HepG2 (cell line): ENCODE results near the gene CCDC158. TPM values are rescaled to one million over a fixed set of nuclear protein-coding genes. Genes with fewer than 3 reads are reported as not detected.

Experiments
- ATAC-seq: fragments of 200-7000 bp; cut with Tn5 transposase; 3 replicates; pipeline ENCODE4 v1.9.1; 2020; ENCODE audit warnings: mild to moderate bottlenecking, moderate library complexity
- BruUV-seq: library from RNA; stranded (reverse); fragments of 400-500 nt; replicated peaks from 2 replicates; lab custom pipeline; 2021; lab: Mats Ljungman, UMichigan
- CTCF ChIA-PET: fragments of 300-600 bp; formaldehyde crosslinking; extraction: SDS; loops from one replicate; lab custom pipeline; 2021; ENCODE audit warnings: low total read pairs, inconsistent platforms, low intra/inter-chr PET ratio; lab: Yijun Ruan, JAX
- POLR2A ChIA-PET: fragments of 350-600 bp; sonication (Branson Sonifier 250); formaldehyde crosslinking; loops from one replicate; lab custom pipeline; 2020; ENCODE audit warnings: antibody characterized with exemption, inconsistent platforms; lab: Yijun Ruan, JAX
- DNase-seq: peaks from one replicate; pipeline ENCODE4 v3.0.0-alpha.2; 2015; ENCODE audit warnings: low spot score
- FAIRE-seq: peaks from 3 replicates; lab custom pipeline; 2011; peaks lifted over from hg19 to GRCh38; lab: Jason Lieb, UNC
- H2AFZ ChIP-seq: one replicate; pipeline ENCODE4 v1.6.1; 2011; ENCODE audit warnings: low read length, inconsistent platforms
- H3K27ac ChIP-seq: fragments of 300-600 bp; 3 replicates; pipeline ENCODE4 v1.8.0; 2011; ENCODE audit warnings: mixed run types, mild to moderate bottlenecking, mixed read lengths, low read length, inconsistent platforms; ENCODE audit not compliant: insufficient read depth; ENCODE audit errors: extremely low read length
- H3K27me3 ChIP-seq, 2 experiments: fragments of 200-600 bp in 1 of 2; 2 replicates in 1 of 2; 3 replicates in 1 of 2; pipeline versions ENCODE4 v1.6.0 to v1.8.0; 2011; ENCODE audit warnings: low read length in 2 of 2, mild to moderate bottlenecking in 2 of 2, moderate library complexity in 2 of 2, inconsistent platforms in 1 of 2; ENCODE audit not compliant: insufficient read depth in 2 of 2, control insufficient read depth in 1 of 2
- H3K36me3 ChIP-seq, 2 experiments: fragments of 200-600 bp in 1 of 2; replicated peaks in 1 of 2; 2 replicates in 1 of 2; 3 replicates in 1 of 2; pipeline versions ENCODE4 v1.5.1 to v1.8.0; 2011; ENCODE audit warnings: low read length in 2 of 2, inconsistent platforms in 1 of 2; ENCODE audit not compliant: insufficient read depth in 2 of 2, control insufficient read depth in 1 of 2
- H3K4me1 ChIP-seq: 2 replicates; pipeline ENCODE4 v1.5.1; 2012; ENCODE audit warnings: low read length, inconsistent platforms; ENCODE audit not compliant: insufficient read depth
- H3K4me2 ChIP-seq: 2 replicates; pipeline ENCODE4 v1.6.0; 2011; ENCODE audit warnings: low read depth, low read length, inconsistent platforms
- H3K4me3 ChIP-seq, 3 experiments: fragments of 200-600 bp in 1 of 3; sonication (generic), shearing (Covaris generic) in 1 of 3; replicated peaks in 1 of 3; 2 replicates each; pipeline ENCODE4 v1.5.1; 2011 to 2016; ENCODE audit warnings: low read length in 3 of 3, inconsistent platforms in 2 of 3, low read depth in 2 of 3, mild to moderate bottlenecking in 2 of 3, control low read depth in 1 of 3, mixed read lengths in 1 of 3; ENCODE audit not compliant: insufficient read depth in 1 of 3
- H3K79me2 ChIP-seq: one replicate; pipeline ENCODE4 v1.6.1; 2011; ENCODE audit warnings: low read length, inconsistent platforms; ENCODE audit not compliant: insufficient read depth
- H3K9ac ChIP-seq: 2 replicates; pipeline ENCODE4 v1.6.0; 2011; ENCODE audit warnings: mild to moderate bottlenecking, low read depth, low read length, inconsistent platforms; ENCODE audit not compliant: insufficient read depth
- H3K9me3 ChIP-seq: 2 replicates; pipeline ENCODE4 v1.5.1; 2012; ENCODE audit warnings: mild to moderate bottlenecking, low read length
- H4K20me1 ChIP-seq: 2 replicates; pipeline ENCODE4 v1.6.0; 2011; ENCODE audit warnings: inconsistent platforms, mild to moderate bottlenecking, low read length, moderate library complexity; ENCODE audit not compliant: insufficient read depth
- AKNA ChIP-seq: sonication (generic); formaldehyde crosslinking; IDR thresholded peaks from 2 replicates; pipeline ENCODE4 v1.4.0; 2020; ENCODE audit warnings: missing genetic modification reagents, borderline replicate concordance
- ARNT2 ChIP-seq: sonication (generic); formaldehyde crosslinking; IDR thresholded peaks from 2 replicates; pipeline ENCODE4 v1.8.0; 2022; ENCODE audit warnings: mild to moderate bottlenecking, low read depth, missing genetic modification reagents, moderate library complexity
- CHCHD3 ChIP-seq: sonication (generic); formaldehyde crosslinking; IDR thresholded peaks from 2 replicates; pipeline ENCODE4 v1.8.0; 2022; ENCODE audit warnings: mild to moderate bottlenecking, missing genetic modification reagents, moderate library complexity
- DDIT3 ChIP-seq: sonication (generic); formaldehyde crosslinking; IDR thresholded peaks from 2 replicates; pipeline ENCODE4 v1.4.0; 2020; ENCODE audit warnings: mild to moderate bottlenecking, missing genetic modification reagents
- DR1 ChIP-seq: sonication (generic); formaldehyde crosslinking; IDR thresholded peaks from 2 replicates; pipeline ENCODE4 v1.8.0; 2021; ENCODE audit warnings: mild to moderate bottlenecking, missing genetic modification reagents, inconsistent platforms
- MTF1 ChIP-seq: sonication (generic); formaldehyde crosslinking; IDR thresholded peaks from 2 replicates; pipeline ENCODE4 v1.5.0; 2020; ENCODE audit warnings: missing genetic modification reagents
- ZBTB7A ChIP-seq: sonication (generic); formaldehyde crosslinking; IDR thresholded peaks from 2 replicates; pipeline ENCODE4 v1.8.0; 2022; ENCODE audit warnings: mild to moderate bottlenecking, missing genetic modification reagents
- ZNF18 ChIP-seq: sonication (generic); formaldehyde crosslinking; IDR thresholded peaks from 2 replicates; pipeline ENCODE4 v1.8.0; 2022; ENCODE audit warnings: mild to moderate bottlenecking, missing genetic modification reagents; ENCODE audit not compliant: insufficient replicate concordance
- ZNF367 ChIP-seq: sonication (generic); formaldehyde crosslinking; IDR thresholded peaks from 2 replicates; pipeline ENCODE4 v1.4.0; 2020; ENCODE audit warnings: missing genetic modification reagents, borderline replicate concordance
- ZNF644 ChIP-seq: IDR thresholded peaks from 2 replicates; pipeline ENCODE4 v1.6.1; 2016; ENCODE audit warnings: low read depth
- ZNF773 ChIP-seq: sonication (generic); formaldehyde crosslinking; IDR thresholded peaks from 2 replicates; pipeline ENCODE4 v1.4.0; 2020; ENCODE audit warnings: missing genetic modification reagents, borderline replicate concordance
- WGBS: methylation state at CpG from one replicate; pipeline ENCODE4 v1.1.6; 2017; ENCODE audit warnings: low lambda C conversion rate; 5-methylcytosine and 5-hydroxymethylcytosine counted together
- in situ Hi-C: cut with HindIII; loops from 2 replicates; pipeline ENCODE4 v1.10.0; 2017; ENCODE audit warnings: low pct_unique_long_range_greater_than_20kb; ENCODE audit not compliant: extremely low pct_ligation_motif_present
- intact Hi-C: fragments of 100-400 bp; cut with micrococcal nuclease; formaldehyde crosslinking; loops from one replicate; pipeline ENCODE4 v1.10.0; 2022; ENCODE audit not compliant: unreplicated experiment
- polyA plus RNA-seq, 8 experiments: library from polyadenylated mRNA; depleted of rRNA in 3 of 8; stranded (reverse) in 7 of 8; unstranded in 1 of 8; fragments of >200 nt; fragmentation: Illumina TruSeq in 4 of 8; extraction: Trizol in 4 of 8; gene quantifications; 2 replicates each; pipeline versions ENCODE4 v1.2.1 to v1.2.3, GENCODE V29; 2011 to 2016; ENCODE audit warnings: low read depth in 4 of 8, missing spikeins in 1 of 8, mixed read lengths in 1 of 8; ENCODE audit not compliant: insufficient read depth in 1 of 8
- total RNA-seq, 5 experiments: library from RNA; depleted of rRNA; stranded (reverse); fragments of >200 nt; fragmentation: Illumina TruSeq; extraction: Trizol; gene quantifications; 2 replicates each; pipeline ENCODE4 v1.2.3, GENCODE V29; 2016; ENCODE audit warnings: low read depth in 1 of 5

Gene CCDC158
- total and polyA plus RNA-seq, 2 of the 13 experiments (the other 11 are each of a cell fraction or from before 2014, with no cell fraction given) = not detected

- TF ChIP-seq DDIT3 = no peak
- TF ChIP-seq ZBTB7A (CRISPR knock-in tag) = no peak
- TF ChIP-seq ZNF18 (CRISPR knock-in tag) = no peak
- no peak for TF ChIP-seq MTF1 (CRISPR knock-in tag)
- no peak for TF ChIP-seq DR1 (CRISPR knock-in tag)
- TF ChIP-seq ZNF367 (CRISPR knock-in tag) = no peak
- no peak for TF ChIP-seq AKNA
- TF ChIP-seq ZNF773 (CRISPR knock-in tag) = no peak
- no peak for TF ChIP-seq ARNT2
- no peak for TF ChIP-seq CHCHD3 (CRISPR knock-in tag)
- no peak for TF ChIP-seq ZNF644 (CRISPR knock-in tag)
These were observed 110.3 kb downstream of the CCDC158 start for GRCh38 chr4:76310683-76311082.

More at GRCh38 chr4:76310683-76311082, 110.3 kb downstream of the CCDC158 start:
- in situ Hi-C loops (no loop called here), intact Hi-C loops (no loop called here)
- no peaks in the 10 kb centered on the region; a peak in 1 of 5 replicates for H3K27me3 ChIP-seq
- no peak overlapping the region; the same call in 1 of the 2 replicates for H3K4me2 ChIP-seq
- DNase-seq (no peak), FAIRE-seq (no peak), ATAC-seq (no peak)
- H3K36me3 ChIP-seq = peaks cover 4 to 7% of the 10 kb centered on the region in 2 experiments; a peak in 3 of 5 replicates
- H3K9ac ChIP-seq = no peak overlapping the region
- BruUV-seq = no TSS peak
- H3K27ac ChIP-seq = no peak overlapping the region
- WGBS = 85% methylated on average over 4 of the region's 4 CpGs
- ChIA-PET CTCF (no interaction called here), POLR2A (no interaction called here)
- H3K9me3 ChIP-seq = no peaks in the 10 kb centered on the region
- H3K4me1 ChIP-seq = peaks cover 62% of the 10 kb centered on the region
- peaks cover 10% of the 10 kb centered on the region for H3K79me2 ChIP-seq
- no peak overlapping the region for H2AFZ ChIP-seq
- no peaks in the 10 kb centered on the region for H4K20me1 ChIP-seq
- no peak overlapping the region for H3K4me3 ChIP-seq
